Measurements from ENCODE around the gene LETM1. TPM values are rescaled to one million over a fixed set of nuclear protein-coding genes. Genes with fewer than 3 reads are reported as not detected.

LETM1 gene
- total and polyA plus RNA-seq, 2 experiments from 2014 or later, result 23.3 to 68.9 TPM

- H3K36me3 Mint-ChIP-seq (ENCODE audit: low read depth), result peaks cover 52% of the 10 kb centered on the region
- no peaks in the 10 kb centered on the region for H3K9me3 Mint-ChIP-seq
- H3K4me2 ChIP-seq, result no peak overlapping the region
- ATAC-seq (no peak), DNase-seq (ENCODE audit: low spot score) (no peak)
- peaks cover 17% of the 10 kb centered on the region for H3K36me3 ChIP-seq (ENCODE audit: insufficient read depth)
- H2AFZ ChIP-seq, result no peak overlapping the region
- H3K79me2 ChIP-seq (replicated peaks; ENCODE audit: insufficient read depth), result peaks cover 5% of the 10 kb centered on the region; the same call in 1 of the 2 replicates
- H3K4me3 ChIP-seq, result no peak overlapping the region
- no peak overlapping the region for H3K27ac ChIP-seq (ENCODE audit: low read depth)
- H3K27me3 ChIP-seq (ENCODE audit: insufficient read depth), result no peaks in the 10 kb centered on the region
- TF ChIP-seq ZNF114 (CRISPR knock-in tag; IDR thresholded peaks at IDR 0.05) (no peak), STAT1 (IDR thresholded peaks at IDR 0.05; ENCODE audit: unreplicated experiment) (no peak), ZNF331 (CRISPR knock-in tag; IDR thresholded peaks at IDR 0.05; ENCODE audit: low read depth) (no peak), CTCF (conservative IDR thresholded peaks at IDR 0.05; ENCODE audit: low read depth in 2 of 2) (no peak), POLR2AphosphoS5 (IDR thresholded peaks at IDR 0.05; ENCODE audit: low read depth) (no peak), EZH2 (IDR thresholded peaks at IDR 0.05; ENCODE audit: low read depth, unreplicated experiment) (no peak), CREB1 (CRISPR knock-in tag; IDR thresholded peaks at IDR 0.05; ENCODE audit: low read depth) (no peak), NANOG (IDR thresholded peaks at IDR 0.05; ENCODE audit: borderline replicate concordance) (no peak), ZNF462 (CRISPR knock-in tag; IDR thresholded peaks at IDR 0.05) (no peak), EZH2phosphoT487 (IDR thresholded peaks at IDR 0.05; ENCODE audit: unreplicated experiment) (no peak), JUNB (IDR thresholded peaks at IDR 0.05; ENCODE audit: unreplicated experiment) (no peak)
- TF ChIP-seq, protein P1, sequence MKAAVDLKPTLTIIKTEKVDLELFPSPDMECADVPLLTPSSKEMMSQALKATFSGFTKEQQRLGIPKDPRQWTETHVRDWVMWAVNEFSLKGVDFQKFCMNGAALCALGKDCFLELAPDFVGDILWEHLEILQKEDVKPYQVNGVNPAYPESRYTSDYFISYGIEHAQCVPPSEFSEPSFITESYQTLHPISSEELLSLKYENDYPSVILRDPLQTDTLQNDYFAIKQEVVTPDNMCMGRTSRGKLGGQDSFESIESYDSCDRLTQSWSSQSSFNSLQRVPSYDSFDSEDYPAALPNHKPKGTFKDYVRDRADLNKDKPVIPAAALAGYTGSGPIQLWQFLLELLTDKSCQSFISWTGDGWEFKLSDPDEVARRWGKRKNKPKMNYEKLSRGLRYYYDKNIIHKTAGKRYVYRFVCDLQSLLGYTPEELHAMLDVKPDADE (IDR thresholded peaks at IDR 0.05), result no peak
- TF ChIP-seq, protein P2, sequence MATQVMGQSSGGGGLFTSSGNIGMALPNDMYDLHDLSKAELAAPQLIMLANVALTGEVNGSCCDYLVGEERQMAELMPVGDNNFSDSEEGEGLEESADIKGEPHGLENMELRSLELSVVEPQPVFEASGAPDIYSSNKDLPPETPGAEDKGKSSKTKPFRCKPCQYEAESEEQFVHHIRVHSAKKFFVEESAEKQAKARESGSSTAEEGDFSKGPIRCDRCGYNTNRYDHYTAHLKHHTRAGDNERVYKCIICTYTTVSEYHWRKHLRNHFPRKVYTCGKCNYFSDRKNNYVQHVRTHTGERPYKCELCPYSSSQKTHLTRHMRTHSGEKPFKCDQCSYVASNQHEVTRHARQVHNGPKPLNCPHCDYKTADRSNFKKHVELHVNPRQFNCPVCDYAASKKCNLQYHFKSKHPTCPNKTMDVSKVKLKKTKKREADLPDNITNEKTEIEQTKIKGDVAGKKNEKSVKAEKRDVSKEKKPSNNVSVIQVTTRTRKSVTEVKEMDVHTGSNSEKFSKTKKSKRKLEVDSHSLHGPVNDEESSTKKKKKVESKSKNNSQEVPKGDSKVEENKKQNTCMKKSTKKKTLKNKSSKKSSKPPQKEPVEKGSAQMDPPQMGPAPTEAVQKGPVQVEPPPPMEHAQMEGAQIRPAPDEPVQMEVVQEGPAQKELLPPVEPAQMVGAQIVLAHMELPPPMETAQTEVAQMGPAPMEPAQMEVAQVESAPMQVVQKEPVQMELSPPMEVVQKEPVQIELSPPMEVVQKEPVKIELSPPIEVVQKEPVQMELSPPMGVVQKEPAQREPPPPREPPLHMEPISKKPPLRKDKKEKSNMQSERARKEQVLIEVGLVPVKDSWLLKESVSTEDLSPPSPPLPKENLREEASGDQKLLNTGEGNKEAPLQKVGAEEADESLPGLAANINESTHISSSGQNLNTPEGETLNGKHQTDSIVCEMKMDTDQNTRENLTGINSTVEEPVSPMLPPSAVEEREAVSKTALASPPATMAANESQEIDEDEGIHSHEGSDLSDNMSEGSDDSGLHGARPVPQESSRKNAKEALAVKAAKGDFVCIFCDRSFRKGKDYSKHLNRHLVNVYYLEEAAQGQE (IDR thresholded peaks at IDR 0.05; ENCODE audit: unreplicated experiment), result no peak
- peaks cover 4% of the 10 kb centered on the region for H3K27me3 Mint-ChIP-seq (ENCODE audit: insufficient read depth, low read depth, poor library complexity)
- no peak overlapping the region for H3K27ac Mint-ChIP-seq
- no peaks in the 10 kb centered on the region for H3K4me1 Mint-ChIP-seq
- no peak overlapping the region for H3K4me3 Mint-ChIP-seq
- no peaks in the 10 kb centered on the region for H3F3A ChIP-seq (replicated peaks; ENCODE audit: low read depth)
- H4K20me1 ChIP-seq (replicated peaks; ENCODE audit: insufficient read depth), result peaks cover 13% of the 10 kb centered on the region
- no peaks in the 10 kb centered on the region for H3K9me2 ChIP-seq (ENCODE audit: insufficient read depth)
- no peaks in the 10 kb centered on the region for H3K4me1 ChIP-seq (ENCODE audit: insufficient read depth)
Measured at GRCh38 chr4:1843852-1844251, 12.1 kb downstream of the LETM1 start.

All from GM23338 (cell line).